NCI-H1105 treated with DMSO at 0.1 percent for 48 hours (cell line): ENCODE measurements around the gene PRKCE.

Experiments
- DNase-seq: peaks from one replicate; lab custom pipeline; 2025; lab: John Stamatoyannopoulos, UW

PRKCE gene

DNA sequence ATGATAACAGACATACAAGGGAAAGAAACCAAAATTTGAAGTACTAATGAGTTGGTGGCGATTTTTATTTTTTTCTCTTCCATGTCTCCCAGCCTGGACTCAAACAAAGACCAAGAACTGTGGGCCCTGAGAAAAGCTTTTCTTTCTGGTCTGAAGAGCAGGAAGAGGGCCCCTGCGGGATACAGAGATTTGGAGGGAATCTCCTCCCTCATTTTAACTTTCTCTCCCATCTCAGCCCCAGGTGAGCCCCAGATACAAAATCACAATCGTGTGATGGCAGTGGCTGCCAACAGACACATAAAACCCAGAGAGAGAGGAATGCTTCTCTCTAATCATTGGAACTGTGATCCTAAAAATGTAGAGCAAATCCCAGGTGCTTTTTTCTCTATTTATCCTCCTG lies 19.5 kb upstream of the PRKCE start:
- no peak for DNase-seq

DNA sequence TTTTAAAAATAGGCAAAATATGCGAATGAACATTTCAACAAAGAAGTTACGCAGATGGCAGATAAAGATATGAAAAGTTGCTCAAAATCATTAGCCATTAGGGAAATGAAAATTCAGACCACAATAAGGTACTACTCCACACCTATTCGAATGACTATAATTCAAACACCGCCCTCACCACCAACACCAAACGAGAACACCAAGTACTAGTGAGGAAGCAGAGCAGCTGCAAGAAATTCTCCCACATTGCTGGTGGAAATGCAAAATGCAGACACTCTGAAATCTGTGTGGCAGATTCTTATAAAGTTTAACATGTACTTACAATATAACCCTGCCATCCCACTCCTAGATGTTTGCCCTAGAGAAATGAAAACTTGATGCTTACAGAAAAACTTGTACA lies 17.3 kb upstream of the PRKCE start:
- DNase-seq: no peak

DNA sequence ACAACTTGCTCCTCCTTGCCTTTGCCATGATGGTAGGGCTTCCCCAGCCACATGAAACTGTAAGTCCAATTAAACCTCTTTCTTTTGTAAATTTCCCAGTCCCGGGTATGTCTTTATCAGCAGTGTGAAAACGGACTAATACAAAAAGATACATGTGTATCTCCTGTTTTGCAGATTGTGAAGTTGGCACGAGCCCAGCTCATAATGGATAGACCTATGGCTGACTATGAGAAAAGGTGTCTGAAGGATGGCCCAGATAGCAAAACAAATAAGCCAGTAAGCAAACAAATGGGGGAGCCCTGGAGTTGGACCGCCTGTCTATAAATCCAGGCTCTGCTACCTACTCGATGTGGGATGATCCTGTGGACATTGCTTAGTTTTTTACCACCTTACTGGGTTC lies 15.5 kb upstream of the PRKCE start:
- peak; percentile 19 for DNase-seq

DNA sequence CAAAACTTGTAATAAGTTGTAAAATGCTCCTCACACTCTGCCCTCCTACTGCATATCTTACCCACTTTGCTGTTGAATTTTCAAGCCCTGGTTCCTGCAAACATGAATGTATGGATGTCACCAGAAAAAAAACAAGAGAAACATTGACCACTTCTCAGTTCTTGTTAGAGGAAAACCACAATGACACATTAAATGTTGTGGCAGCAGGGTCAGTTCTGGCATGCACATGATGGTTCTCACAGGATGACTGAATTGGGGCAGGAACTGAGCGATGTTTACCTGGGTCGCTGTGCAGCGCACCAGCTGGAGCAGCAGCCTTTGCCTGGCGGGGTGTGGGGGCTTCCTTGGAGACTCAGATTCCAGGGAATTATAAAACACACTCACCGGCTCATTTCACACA lies 14.0 kb upstream of the PRKCE start:
- no peak for DNase-seq

DNA sequence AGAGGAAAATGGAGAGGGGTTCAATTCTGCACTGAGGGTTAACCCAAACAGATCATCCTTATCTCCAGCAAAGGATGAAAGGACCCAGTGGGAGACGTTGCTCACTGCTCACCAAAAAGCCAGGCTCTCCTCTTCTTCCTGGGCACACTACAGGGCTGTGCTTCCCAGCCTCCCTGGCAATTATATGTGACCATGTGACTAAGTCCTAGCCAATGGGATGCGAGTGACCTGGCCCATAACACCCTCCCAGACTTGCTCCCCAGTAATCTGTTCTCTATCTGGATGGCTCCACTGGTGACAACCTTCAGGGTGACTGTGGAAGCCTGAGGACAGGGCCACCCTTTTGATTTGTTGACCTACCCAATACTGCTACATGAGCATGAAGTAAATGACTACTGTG lies 10.9 kb upstream of the PRKCE start:
- DNase-seq: no peak

DNA sequence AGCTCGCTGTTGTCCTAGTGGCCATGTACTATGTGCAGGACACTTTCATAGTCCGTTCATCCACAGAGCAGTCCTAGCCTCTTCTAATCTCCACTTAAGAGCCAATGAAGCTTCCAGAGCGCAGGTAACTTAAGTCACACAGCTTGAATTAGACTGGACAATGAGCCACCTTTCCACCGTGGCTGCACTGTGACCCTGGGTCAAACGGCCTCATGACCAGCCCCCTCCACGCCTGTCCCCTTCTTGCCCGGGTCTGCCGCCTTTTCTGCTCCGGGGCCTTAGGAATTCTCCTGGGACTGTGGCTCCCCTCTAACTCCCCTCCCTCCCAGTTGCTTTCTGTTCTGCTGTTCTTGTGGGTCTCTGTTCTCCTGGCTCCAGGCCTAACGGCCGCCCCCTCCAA lies 8.4 kb upstream of the PRKCE start:
- no peak for DNase-seq

DNA sequence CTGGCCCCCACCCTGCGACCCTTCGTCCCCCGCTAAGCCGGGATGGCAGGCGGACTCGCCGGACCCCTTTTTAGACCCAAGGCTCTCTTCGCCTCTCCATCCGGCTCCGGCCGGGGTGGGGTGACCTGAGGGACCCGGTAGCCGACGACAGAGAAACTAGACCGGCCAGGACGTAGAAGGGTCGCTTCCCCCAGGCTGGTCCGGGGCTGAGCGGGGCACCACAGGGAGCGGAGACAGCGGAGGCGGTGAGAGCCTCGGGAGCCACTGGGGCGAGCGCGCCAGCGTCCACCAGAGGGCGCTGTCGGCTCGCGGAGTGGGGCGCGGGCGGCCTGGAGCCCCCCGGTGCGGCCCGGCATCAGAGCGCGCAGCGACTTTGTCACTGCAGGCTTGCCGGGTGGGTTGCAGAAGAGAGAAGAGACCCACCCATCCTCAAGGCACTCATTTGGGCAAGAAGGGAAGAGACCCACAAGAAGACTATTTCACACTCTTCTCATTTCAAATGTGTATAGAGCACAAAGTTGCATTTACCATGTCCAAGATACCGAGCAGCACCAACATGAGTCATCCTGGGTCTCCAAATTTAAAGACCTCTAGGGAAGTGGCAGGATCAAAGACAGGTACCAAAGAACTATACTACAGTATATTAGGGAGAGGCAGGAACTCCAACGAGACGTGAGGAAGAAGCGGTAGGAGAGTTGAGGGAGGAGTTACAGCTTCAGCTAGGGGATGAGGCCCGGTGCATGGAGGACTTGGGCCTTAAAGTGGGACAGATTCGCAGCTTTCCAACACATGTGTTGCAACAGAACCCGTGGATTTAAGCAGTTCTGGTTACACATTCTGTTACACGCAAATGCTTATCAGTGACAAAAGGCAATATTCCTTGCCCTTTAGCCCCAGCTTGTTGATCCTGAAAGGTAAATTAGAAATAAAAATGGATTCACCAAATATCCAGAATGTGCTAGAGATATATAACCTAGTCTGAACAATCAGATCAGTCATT lies 7.6 kb upstream of the PRKCE start:
- peak; percentile 43 for DNase-seq

DNA sequence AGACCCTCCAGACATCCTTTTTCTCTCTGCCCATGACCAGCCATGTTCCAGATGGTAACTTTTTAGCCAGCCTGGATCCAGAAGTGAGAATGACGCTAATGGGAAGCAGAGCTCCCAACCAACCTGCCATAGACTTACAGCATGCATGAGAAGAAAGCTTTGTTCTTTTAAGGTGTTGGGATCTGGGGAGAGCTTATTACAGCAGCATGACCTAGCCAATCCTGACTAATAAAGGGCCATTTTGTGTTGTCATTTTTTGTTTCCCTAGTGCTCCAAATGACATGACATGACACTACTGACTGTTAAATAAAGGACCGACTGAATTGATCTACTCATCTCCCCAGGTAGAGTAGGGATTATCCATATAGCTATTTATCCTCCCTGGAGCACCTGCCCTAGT lies 5.2 kb upstream of the PRKCE start:
- no peak for DNase-seq

DNA sequence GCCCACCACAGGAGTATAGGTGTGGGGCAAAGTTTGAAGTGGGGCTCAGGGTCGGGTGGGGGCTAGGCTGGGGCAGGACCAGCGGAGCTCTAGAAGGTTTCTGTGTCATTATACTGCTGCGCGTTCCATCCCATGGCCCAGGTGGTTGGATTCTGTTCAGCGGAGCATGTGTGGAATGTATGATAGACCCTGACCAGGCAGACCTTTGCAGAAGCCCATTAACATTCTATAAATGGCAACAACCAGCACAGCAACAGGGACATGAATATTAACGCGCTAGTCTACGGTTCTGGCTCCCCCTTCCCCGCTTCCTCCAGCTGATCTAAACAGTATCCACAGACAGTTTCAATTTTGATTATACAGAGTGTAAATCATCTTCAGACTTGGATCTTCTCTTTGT lies 4.1 kb upstream of the PRKCE start:
- DNase-seq: no peak

DNA sequence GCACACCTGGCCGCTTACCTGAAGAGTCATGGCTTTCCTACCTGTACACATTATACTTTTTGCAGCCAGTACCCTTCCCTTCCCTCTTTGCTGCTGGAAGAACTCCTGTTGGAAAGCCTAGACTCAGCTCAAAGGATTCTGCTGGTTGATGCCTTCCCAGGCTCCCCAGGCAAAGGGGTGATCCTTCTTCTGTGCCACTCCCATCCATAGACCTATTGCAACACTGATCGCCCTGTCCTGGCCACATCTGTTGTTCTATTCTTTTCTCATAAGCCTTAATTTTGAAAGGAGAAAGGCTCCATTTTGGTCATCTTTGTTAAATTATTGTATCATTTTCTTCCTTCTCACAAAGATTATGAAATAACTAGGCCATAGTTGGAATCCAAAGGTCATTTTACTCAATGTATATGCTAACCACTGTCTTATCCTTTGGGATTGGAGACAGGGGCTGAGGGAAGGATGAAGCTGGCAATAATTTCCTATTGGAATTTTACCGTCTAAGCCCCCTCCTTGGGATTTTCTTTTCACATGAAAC lies 3.4 kb upstream of the PRKCE start:
- DNase-seq: no peak

DNA sequence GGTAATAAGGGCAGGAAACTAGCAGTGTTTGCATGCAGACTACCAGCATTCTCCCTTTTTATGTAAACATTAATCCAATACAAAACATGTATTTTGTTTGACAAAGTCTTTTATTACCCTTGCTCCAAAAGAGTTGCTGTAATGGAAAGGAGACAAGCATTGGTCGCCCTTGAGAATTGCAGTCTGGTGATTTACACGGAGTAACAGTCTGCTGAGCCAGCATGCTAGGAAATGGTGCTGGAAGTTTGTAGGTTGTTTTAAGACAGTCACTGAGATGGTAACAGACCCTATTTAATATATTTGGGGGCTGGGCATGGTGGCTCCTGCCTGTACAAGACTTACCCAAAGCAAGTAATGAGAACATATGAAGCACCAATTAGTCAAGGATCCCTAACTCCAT lies 2.8 kb upstream of the PRKCE start:
- DNase-seq: no peak

DNA sequence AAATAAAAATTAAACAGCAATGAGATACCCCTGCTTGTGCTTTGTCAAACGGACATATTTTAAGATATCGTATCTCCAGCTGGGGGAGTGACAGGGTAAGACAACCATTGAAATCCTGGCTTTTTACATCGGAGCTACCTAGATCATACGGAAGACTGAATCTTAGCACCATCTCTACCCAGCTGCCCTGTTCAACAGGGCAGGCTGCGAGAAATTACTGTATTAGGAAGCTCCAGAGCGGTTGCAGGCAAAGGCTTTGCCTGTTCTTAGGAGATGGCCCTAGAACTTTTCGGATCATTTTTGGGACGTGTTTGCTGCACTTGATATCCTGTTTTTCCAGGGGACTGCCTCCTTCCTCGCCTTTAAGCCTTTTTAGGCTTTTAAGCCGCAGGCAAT lies 2.0 kb upstream of the PRKCE start:
- DNase-seq: no peak

DNA sequence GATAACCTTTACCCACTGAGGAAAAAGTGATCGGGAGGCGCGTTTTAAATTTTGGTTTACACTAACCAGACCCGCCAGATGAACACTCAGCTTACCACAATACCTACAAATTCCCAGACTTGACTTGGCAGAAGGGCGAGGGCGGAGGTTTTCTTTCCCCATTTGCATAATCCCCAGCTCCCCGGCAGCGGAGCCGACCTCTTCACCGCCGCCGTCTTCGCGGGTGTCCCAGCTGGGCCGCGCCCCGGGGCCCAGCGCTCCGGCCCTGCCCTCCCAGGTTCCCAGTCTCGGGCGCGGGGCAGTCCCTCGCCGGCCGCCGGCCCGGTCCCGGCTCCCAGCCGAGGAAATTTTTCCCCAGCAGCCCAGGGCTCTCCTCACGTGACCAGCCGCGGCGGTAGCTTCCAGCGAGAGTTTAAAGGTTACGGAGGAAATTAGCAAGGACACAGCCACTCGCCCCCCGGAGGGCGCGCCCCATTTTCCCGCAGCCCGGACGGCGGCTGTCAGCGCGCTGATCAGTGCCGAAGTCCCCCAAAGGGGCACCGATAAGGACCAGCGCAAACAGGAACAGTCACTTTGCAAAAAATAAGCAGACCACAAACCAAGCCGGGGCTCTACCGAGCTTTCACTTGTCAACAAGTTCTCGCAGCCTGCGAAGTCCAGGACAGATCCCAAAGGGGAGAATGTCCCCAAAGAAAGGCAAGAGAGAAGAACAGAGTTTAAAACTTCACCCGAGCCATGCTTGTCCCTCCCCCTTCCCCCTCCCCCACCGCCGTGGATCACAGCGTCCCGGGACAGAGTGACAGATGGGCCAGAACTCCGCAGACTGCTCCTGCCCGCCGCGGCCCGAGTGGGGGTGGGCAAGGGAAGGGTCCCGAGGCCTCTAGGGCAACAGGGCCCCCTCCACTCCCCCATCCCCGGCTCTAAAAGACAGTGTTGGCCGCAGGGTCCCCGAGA lies 1.3 kb upstream of the PRKCE start:
- peak; percentile 5 for DNase-seq

DNA sequence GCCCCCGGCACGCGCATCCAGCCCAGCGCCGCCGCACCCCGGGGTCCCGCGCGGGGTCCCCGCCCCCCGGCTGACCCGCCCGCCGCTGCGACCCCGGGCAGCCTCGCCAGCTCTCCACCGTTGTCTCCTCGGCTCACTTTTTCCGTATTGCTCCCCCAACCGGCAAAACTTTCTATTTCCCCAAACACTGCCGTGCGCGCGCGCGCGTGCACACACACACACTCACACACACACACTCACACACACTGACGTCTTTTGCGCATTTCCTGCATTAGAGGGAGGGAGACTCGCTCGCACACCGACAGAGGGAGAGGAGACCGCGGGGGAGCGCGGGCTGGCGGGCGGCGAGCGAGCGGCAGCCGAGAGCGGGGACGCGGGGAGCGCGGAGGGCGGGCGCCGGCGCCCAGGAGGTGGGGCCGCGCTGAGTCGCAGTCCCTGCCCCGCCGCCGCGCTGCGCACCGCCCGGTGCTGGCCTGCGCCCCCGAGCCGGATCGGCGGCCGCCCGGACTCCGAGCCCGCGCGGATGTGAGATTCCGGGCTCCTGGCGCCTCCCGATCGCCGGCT lies 542 bp upstream of the PRKCE start:
- peak; percentile 67 for DNase-seq

DNA sequence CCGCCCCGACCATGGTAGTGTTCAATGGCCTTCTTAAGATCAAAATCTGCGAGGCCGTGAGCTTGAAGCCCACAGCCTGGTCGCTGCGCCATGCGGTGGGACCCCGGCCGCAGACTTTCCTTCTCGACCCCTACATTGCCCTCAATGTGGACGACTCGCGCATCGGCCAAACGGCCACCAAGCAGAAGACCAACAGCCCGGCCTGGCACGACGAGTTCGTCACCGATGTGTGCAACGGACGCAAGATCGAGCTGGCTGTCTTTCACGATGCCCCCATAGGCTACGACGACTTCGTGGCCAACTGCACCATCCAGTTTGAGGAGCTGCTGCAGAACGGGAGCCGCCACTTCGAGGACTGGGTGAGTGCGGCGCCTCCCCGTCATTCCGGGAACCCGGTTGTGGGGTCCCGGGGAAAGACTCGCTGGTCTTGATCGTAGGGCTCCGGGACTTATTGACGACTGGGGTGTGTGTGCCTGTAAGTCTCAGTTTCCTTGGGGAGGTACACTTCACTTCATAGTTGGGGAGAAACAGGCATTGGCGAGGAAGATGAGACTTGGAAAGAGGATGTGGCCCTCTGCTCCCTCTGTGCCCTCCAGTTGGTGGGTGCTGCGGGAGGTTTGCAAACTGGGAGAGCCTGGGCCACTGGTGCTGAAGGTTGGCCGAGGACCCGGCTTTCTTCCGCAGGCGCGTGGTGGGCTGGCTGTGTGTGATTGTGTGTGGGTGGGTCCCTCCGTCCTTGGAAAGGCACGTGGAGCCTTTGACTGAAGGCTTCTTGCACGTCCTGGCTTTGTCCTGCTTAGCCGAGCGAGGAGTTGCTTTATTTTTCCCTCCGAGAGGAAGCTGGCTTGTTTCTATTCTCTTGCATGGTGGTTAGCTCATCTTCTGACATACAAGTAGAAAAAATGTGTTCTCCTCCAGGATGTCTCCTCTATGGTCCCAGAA lies 886 bp downstream of the PRKCE start:
- DNase-seq: no peak

DNA sequence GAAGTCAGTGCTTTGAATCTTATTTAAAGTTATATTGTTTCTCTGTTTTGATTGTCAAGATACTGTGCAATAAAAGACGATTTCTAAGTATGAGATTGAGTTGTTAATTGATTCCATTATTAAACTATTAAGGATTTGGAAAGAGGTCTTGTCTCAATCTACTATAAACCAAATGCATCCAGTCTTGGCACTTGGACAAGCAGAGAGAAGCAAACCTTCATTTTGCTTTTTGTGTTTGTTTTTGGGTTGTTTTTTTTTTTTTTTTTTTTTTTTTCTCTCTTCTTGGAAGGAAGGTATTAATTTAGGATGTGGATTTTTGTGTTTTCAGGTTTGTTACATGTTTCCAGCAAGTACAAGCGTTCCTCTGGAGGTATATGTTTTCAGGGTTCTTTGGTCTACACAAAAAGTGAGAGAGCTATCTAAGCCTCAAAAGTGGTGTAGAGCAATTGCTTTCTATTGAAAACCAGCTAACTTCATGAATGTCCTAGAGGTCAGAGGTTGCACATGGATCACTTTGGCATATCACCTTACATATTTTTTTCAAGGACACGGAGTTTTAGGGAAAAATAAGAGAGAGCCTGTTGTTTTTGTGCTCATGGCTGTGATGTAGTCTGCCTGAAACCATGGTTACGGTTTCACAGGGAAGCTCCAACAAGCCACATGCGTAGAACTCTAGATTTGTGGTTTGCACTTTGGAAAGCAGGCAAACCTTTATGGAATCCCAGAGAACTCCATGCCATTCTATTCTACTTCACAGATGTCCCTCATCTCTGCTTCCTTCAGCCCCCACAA lies 1.8 kb downstream of the PRKCE start:
- DNase-seq: no peak

DNA sequence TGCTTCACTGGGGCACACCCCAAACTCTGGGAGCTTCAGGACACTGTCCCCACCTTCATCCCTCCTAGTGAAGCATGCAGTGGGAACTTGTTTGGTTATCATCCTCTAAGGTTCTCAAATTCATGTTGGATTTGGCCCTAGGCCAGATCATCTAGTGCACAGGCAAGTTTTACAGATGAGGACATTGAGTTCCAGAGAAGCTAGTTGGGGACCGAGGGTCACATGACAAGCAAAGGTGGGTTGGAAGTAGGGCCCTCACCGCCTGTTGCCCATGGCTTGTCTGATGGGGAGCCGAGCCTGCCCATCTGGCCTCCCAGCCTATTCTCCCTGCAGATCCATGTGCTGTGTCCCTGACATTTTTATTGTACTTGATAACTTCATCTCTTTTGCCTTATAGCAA lies 2.8 kb downstream of the PRKCE start:
- DNase-seq: peak; percentile 3

DNA sequence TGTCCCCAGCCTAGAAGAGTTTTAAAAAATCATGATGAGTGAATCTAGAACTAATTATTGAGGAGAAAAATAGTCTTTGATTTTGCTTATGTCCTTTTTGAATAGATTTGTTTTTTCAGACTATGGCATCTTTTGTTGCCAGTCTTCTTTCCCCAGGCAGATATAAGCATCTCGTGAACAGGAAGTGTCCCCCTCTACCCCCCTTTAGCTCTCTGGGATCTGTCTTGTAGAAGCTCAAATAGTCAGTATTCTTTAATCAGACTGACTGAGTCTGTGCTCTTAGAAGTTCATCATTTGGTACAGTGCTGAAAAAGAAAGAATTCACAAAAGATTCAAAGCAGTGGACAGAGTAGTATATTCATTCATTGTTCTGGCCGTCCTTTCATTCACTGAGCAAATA lies 10.4 kb downstream of the PRKCE start:
- no peak for DNase-seq

DNA sequence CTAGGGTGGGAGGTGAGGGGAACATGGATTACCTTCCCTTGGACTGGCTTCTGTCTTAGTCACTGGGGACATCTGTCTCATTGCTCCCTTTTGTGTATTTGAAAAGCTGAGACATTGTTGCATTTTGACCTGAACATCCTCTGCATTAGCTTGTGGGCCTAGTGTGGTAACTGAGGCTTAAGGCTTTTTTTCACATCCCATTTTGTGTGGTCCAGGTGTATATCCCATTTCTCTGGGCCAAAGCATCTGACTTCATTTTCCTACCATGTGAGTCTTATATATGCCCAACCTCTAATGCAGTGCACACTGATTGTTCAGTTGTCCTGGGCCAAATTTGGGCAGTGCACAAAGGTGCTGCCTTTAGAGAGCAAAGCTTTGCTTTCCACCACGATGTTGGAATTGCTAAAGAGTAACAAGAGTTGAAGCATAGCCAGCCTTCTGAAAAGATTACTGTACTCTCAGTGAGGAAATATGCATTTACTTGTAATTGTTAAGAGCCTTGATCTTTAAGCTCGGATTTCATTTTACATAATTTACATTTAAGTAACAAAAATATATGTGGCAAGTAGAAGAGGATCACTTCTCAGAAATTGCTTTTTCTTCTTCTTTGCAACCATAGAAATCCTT lies 13.3 kb downstream of the PRKCE start:
- DNase-seq: no peak

DNA sequence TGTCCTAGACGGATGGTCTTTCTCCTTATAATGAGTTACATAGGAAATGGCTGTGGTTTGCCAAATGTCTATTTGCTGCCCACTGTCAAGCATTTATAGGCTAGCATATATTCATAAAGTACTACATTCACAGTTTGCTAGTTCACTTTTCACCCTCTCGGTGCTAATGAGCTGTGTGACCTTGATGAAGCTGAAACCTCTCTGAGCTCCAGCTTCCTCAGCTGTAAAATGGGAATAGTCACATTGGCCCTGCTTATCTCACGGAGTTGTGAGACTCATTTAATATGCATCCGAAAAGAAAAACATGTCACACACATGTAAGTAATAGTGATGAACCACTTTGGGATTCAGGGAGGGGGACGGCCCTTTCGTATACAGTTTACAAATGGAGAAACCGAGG lies 17.0 kb downstream of the PRKCE start:
- DNase-seq: no peak
